Transverse colon (tissue), 4 donors: Measurements from ENCODE around the gene RBMX2.

Experiments
- CTCF ChIP-seq, 5 experiments: fragments of 200-600 bp in 3 of 5; fragments of 450-650 bp in 2 of 5; sonication (generic) in 3 of 5; IDR thresholded peaks; 1 replicate in 2 of 5; 2 replicates in 3 of 5; pipeline ENCODE4 v1.5.1; 2016 to 2017; ENCODE audit warnings: antibody characterized with exemption in 5 of 5, inconsistent platforms in 3 of 5, mild to moderate bottlenecking in 2 of 5, moderate library complexity in 1 of 5
- POLR2A ChIP-seq: fragments of 450-650 bp; IDR thresholded peaks from one replicate; pipeline ENCODE4 v1.6.1; 2016; ENCODE audit warnings: antibody characterized with exemption, mild to moderate bottlenecking, moderate library complexity
- POLR2AphosphoS5 ChIP-seq, 3 donors: sonication (generic); formaldehyde crosslinking; IDR thresholded peaks; one replicate each; pipeline ENCODE4 v1.6.1; 2016; ENCODE audit warnings: antibody characterized with exemption in 3 of 3

GRCh38 chrX:130385520-130385919 is 16.3 kb upstream of the RBMX2 start, which contains the start of gene GPR119:
- TF ChIP-seq POLR2A = no peak
- no peak for TF ChIP-seq CTCF (IDR thresholded peaks at IDR 0.05)
- TF ChIP-seq POLR2AphosphoS5 (IDR thresholded peaks at IDR 0.05) = no peak
